Measurements from ENCODE around the gene SIVA1.

The SIVA1 gene

GRCh38 chr14:104784218-104784568 is 31.2 kb downstream of the SIVA1 start:
- H3K4me1 ChIP-seq (ENCODE audit: control insufficient read depth in 1 of 2, insufficient read depth in 1 of 2, low read depth in 1 of 2, low read length in 1 of 2), result peaks cover 25 to 30% of the 10 kb centered on the region in 2 experiments
- H3K36me3 ChIP-seq, result peaks cover 56% of the 10 kb centered on the region
- H3K27me3 ChIP-seq, result no peaks in the 10 kb centered on the region
- no peak overlapping the region for H3K4me3 ChIP-seq (ENCODE audit: low read depth in 1 of 2, low read length in 1 of 2)
- TF ChIP-seq, protein P1, sequence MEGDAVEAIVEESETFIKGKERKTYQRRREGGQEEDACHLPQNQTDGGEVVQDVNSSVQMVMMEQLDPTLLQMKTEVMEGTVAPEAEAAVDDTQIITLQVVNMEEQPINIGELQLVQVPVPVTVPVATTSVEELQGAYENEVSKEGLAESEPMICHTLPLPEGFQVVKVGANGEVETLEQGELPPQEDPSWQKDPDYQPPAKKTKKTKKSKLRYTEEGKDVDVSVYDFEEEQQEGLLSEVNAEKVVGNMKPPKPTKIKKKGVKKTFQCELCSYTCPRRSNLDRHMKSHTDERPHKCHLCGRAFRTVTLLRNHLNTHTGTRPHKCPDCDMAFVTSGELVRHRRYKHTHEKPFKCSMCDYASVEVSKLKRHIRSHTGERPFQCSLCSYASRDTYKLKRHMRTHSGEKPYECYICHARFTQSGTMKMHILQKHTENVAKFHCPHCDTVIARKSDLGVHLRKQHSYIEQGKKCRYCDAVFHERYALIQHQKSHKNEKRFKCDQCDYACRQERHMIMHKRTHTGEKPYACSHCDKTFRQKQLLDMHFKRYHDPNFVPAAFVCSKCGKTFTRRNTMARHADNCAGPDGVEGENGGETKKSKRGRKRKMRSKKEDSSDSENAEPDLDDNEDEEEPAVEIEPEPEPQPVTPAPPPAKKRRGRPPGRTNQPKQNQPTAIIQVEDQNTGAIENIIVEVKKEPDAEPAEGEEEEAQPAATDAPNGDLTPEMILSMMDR (IDR thresholded peaks at IDR 0.05), result no peak
- H3K9me3 ChIP-seq, result no peaks in the 10 kb centered on the region
- H3K27ac ChIP-seq, result no peak overlapping the region

DNA sequence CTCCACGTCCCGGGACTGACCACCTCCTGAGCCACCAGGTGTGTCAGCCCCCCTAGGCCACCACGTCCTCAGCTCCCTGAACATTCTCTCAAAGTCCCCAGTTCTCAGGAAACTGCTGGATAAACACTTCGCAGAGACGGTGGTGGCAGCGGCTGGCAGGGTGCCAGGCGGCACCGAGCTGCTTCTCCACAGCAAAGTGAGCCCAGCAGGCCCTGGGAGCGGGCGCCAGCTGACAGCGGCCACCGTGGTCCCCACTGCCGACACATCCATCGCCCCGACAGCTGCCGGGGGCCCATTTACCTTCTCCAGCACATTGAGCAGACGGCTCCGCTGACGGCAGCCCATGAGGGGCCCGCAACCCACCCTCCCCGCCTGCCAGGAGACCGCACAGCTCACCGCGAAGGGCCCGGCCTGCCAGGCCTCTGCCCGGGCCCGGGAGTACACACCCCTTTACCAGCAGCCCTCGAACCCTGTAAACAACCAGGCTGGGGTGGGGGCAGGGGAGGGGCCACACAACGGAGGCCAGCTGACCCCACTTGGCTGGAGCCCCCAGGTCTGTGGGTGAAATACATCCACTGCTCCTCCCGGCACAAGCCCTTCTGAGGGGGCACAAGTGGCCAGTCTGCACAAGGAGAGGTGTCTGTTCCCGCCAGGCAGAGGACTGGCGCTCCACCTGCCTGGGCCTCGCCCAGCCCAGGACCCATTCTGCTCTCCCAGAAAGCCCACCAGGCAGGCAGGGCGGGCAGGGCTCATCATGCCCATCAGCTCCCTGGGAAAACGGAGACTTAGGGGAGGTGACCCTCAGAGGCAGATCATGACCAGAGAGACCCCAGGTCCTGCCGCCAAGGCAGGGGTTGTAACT is 32.1 kb downstream of the SIVA1 start:
- TF ChIP-seq, protein P1 (IDR thresholded peaks at IDR 0.05), result no peak

GRCh38 chr14:104785708-104786080 is 32.7 kb downstream of the SIVA1 start:
- no peaks in the 10 kb centered on the region for H3K27me3 ChIP-seq
- TF ChIP-seq, protein P1 (IDR thresholded peaks at IDR 0.05), result no peak
- no peak overlapping the region for H3K4me3 ChIP-seq (ENCODE audit: low read depth in 1 of 2, low read length in 1 of 2)
- H3K9me3 ChIP-seq, result no peaks in the 10 kb centered on the region
- H3K4me1 ChIP-seq (ENCODE audit: control insufficient read depth in 1 of 2, insufficient read depth in 1 of 2, low read depth in 1 of 2, low read length in 1 of 2), result peaks cover 25 to 30% of the 10 kb centered on the region in 2 experiments
- peaks cover 56% of the 10 kb centered on the region for H3K36me3 ChIP-seq
- H3K27ac ChIP-seq, result peak overlapping the region; percentile 96

More for the DNA sequence above, 32.1 kb downstream of the SIVA1 start:
- H3K27me3 ChIP-seq, result no peaks in the 10 kb centered on the region
- H3K4me1 ChIP-seq (ENCODE audit: control insufficient read depth in 1 of 2, insufficient read depth in 1 of 2, low read depth in 1 of 2, low read length in 1 of 2), result peaks cover 25 to 30% of the 10 kb centered on the region in 2 experiments
- peak overlapping the region; percentile 96 for H3K27ac ChIP-seq
- peaks cover 56% of the 10 kb centered on the region for H3K36me3 ChIP-seq
- no peaks in the 10 kb centered on the region for H3K9me3 ChIP-seq
- no peak overlapping the region for H3K4me3 ChIP-seq (ENCODE audit: low read depth in 1 of 2, low read length in 1 of 2)

GRCh38 chr14:104786091-104786586 is 33.2 kb downstream of the SIVA1 start:
- Histone ChIP-seq H3K27ac (peak overlapping the region; percentile 96), H3K4me3 (ENCODE audit: low read depth in 1 of 2, low read length in 1 of 2) (no peak overlapping the region), H3K4me1 (ENCODE audit: control insufficient read depth in 1 of 2, insufficient read depth in 1 of 2, low read depth in 1 of 2, low read length in 1 of 2) (peaks cover 25 to 30% of the 10 kb centered on the region in 2 experiments)

GRCh38 chr14:104786726-104787675 is 34.1 kb downstream of the SIVA1 start:
- H3K27me3 ChIP-seq, result no peaks in the 10 kb centered on the region
- H3K4me3 ChIP-seq (ENCODE audit: low read depth in 1 of 2, low read length in 1 of 2), result peak overlapping the region; percentile 3 to 50
- H3K27ac ChIP-seq, result peak overlapping the region; percentile 96
- TF ChIP-seq, protein P1 (IDR thresholded peaks at IDR 0.05), result no peak
- peaks cover 56% of the 10 kb centered on the region for H3K36me3 ChIP-seq
- H3K9me3 ChIP-seq, result no peaks in the 10 kb centered on the region
- peaks cover 25 to 30% of the 10 kb centered on the region in 2 experiments for H3K4me1 ChIP-seq (ENCODE audit: control insufficient read depth in 1 of 2, insufficient read depth in 1 of 2, low read depth in 1 of 2, low read length in 1 of 2)

More at GRCh38 chr14:104786091-104786586, 33.2 kb downstream of the SIVA1 start:
- Histone ChIP-seq H3K9me3 (no peaks in the 10 kb centered on the region), H3K36me3 (peaks cover 56% of the 10 kb centered on the region), H3K27me3 (no peaks in the 10 kb centered on the region)
- TF ChIP-seq, protein P1 (IDR thresholded peaks at IDR 0.05), result no peak

Data from neutrophil (primary cell).